GM12892 (cell line): Measurements from ENCODE around the gene HSPA2.
"Not testable (repeated sequence)": the region's sequence is repeated elsewhere in the genome, so short reads cannot be mapped to it uniquely, and the experiment has no call there.

Experiments
- DNase-seq: peaks from one replicate; pipeline ENCODE4 v3.0.0; 2011; ENCODE audit not compliant: insufficient read length
- FAIRE-seq: peaks from 2 replicates; lab custom pipeline; 2011; peaks lifted over from hg19 to GRCh38; lab: Jason Lieb, UNC
- POLR2A ChIP-seq: IDR thresholded peaks from 2 replicates; pipeline ENCODE4 v1.6.1; 2011; ENCODE audit warnings: low read depth, low read length, control low read depth
- POLR2AphosphoS5 ChIP-seq: IDR thresholded peaks from 2 replicates; pipeline ENCODE4 v1.6.1; 2011; ENCODE audit warnings: low read depth, low read length, control low read depth
- TAF1 ChIP-seq: IDR thresholded peaks from 2 replicates; pipeline ENCODE4 v1.6.1; 2011; ENCODE audit warnings: low read depth, mild to moderate bottlenecking, control low read depth, low read length, borderline replicate concordance

Gene HSPA2

DNA sequence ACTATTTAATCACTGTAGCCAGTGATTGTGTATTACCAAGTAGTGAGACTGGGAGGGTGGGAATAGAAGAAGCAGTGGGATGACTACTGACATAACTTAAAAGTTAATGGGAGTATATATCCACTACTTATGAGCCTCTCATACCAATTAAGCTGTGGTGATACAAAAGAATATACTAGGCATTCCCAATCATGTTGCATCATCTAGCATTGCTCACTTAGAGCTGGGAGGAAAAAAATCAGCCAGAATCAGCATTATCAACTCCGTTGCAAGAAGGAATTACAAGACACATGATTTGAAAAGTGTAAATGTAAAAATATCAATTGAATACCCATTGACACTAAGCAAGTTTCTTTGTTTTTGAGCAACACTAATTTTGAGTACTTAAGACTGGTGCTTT lies 8.5 kb downstream of the HSPA2 start:
- no peak for TF ChIP-seq TAF1
- no peak for TF ChIP-seq POLR2AphosphoS5
- no peak for TF ChIP-seq POLR2A
- FAIRE-seq = no peak
- DNase-seq = no peak

DNA sequence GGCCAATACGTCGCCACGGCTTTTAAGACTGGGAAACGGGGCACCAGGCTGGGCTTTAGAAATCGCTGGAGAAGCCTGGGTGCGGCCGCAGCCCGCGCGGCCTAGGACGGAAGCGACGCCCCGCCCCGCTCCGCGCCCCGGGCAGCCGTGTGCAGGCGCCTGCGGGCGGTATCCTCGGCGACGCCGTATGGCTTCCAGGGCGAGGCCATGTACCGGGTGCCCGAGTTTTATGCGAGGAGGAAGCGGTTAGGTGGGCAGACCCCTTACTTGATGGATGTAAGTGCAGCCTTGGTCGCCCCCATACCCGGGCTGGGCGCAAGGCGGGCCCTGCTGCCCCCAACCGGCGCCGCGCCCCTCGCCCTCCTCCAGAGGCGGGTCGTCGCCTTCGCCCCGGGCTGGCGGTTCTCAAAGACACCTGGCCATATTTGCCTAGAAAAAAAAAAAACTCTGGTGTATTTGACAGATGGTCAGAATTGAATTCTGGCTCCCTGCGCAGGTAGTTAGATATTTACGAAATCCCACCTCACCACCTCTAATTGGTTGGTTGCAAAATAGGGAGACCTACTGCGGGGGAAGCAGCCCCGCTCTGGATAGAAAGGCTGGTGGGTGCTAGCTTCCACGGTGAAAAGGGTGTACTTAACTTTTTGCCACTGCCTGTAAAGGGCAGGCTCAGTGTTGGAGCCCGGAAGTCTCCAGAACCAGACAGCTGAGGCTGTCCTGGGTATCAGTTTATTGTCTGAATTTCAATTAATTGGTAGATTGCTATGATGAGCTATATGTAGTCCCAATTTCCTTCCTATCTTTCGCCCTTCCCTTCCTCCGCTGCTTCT lies 9.5 kb downstream of the HSPA2 start, which contains the start of gene PPP1R36:
Gene PPP1R36, plus strand, starts transcription at position 171 of the 830 bp plus-strand sequence. Its CDS starts 37 bp downstream, at position 208.
- no peak for FAIRE-seq
- TF ChIP-seq TAF1 (no peak), POLR2AphosphoS5 (no peak), POLR2A (no peak)
- DNase-seq = peak; percentile 44

DNA sequence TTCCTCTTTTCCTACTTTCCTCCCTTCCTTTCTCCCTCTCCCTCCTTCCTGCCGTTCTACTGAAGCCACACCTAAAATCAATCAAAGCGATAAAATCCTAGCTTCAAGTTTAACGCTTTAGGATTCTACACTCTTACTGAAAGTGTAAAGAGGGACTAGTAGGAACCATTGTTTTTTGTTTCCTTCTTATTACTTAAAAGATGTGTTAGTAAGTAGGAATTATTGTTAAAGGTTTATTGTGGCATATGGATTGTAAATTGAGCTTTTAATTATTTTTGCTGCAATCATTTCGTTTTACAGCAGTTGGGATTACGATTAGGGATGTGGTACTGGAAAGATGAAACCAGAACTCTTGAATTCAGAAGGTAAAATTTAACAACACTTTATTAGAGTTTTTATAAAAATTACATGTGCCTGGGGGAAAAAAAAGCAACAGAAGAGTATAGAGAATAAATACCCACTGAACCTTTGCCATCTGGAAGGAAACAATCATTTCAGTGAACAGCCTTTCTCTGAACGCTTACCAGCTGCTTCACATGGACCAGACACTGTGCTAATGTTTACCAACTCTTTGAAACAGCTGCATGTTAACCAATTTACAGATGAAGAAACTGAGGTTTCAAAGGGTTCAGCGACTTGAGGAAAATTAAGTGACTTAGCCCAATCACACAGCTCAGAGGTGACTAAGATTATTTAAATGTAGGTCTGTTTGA lies 10.2 kb downstream of the HSPA2 start:
- FAIRE-seq (no peak), DNase-seq (no peak)

DNA sequence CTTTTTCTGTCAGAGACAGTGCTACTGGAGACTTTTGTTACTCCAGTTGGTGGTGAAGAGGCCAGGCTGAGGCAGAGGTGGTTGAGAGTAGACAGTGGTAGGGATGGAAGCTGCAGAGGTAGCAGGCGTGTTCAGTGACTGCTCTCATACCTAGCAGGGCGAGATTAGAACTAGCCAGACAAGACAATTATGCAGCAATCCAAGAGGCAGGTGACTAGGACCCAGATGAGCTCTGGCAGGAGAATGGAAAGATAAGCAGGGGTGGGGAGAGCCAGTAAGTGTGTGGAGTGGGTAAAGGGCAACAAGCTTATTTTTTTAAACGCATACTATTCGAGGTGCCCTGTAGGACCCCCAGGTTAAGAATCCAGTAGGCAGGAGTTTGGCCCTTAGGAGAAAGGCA lies 14.0 kb downstream of the HSPA2 start:
- FAIRE-seq (no peak), DNase-seq (no peak)
- TF ChIP-seq POLR2A = no peak
- no peak for TF ChIP-seq TAF1
- TF ChIP-seq POLR2AphosphoS5 = no peak

More for the DNA sequence above, 10.2 kb downstream of the HSPA2 start:
- TF ChIP-seq TAF1 (no peak), POLR2AphosphoS5 (no peak), POLR2A (no peak)

DNA sequence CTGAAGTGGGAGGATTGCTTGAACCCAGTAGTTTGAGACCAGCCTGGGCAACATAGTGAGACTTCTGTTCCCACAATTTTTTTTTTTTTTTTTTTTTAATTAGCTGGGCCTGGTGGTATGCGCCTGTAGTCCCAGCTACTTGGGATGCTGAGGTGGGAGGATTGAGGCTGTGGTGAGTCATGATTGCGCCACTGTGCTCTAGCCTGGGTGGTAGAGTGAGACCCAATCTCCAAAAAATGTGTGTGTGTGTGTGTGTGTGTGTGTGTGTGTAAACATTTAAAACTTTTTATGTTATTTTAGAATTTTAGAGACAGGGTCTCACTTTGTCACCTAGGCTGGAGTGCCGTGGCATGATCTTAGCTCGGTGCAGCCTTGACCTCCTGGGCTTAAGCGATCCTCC lies 16.0 kb downstream of the HSPA2 start:
- DNase-seq (no peak), FAIRE-seq (no peak)
- TF ChIP-seq POLR2AphosphoS5 (no peak), TAF1 (no peak), POLR2A (no peak)

DNA sequence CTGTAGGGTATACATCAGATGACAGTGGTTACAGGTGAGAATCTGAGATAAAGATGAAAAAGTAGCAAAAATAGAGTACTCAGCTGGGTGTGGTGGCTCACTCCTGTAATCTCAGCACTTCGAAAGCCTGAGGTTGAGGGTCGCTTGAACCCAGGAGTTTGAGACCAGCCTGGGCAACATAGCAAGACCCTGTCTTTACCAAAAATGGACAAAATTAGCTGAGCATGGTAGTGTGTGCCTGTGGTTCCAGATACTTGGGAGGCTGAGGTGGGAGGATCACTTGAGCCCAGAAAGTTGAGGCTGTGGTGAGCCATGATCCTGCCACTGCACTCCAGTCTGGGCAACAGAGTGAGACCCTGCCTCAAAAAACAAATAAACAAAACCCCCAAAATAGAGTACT lies 17.7 kb downstream of the HSPA2 start:
- FAIRE-seq, DNase-seq: not testable (repeated sequence)

DNA sequence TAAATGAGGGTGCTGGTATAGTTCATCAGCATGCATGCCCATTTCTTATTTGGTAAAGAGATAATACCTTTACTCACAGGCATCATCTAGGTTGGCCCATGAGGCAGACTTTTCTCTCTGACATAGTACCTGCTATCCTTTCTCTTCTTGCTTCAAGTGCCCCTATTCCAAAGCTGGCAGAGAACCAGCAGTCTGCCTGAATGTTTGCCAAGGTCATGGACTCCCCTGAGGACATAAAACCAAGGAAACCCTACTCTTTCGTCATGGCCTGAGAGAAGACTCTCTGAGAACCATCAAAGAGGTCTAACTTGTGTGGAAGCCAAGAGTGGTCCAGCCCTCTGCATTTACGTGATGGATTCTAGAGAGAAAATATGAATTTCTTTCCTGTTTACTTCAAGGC lies 21.1 kb downstream of the HSPA2 start:
- no peak for TF ChIP-seq TAF1
- no peak for TF ChIP-seq POLR2AphosphoS5
- TF ChIP-seq POLR2A = no peak
- no peak for DNase-seq
- no peak for FAIRE-seq

DNA sequence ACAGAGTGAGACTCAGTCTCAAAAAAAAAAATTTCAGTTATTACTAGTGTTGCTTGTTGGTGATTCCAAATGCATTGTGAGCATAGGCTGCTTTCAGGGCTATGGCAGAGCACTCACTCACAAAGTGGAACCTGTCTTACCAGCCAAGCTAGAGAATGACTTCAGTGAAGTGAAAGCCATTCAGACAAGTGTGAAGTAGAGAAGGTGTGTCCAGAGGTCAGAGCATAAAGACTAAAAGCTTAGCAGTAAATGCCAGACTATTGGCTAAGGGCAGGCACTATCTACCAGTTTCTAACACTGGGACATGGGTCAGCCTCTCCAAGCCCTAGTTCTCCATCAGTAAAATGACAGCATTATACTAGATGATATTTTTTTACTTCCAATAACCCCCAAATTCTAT lies 21.9 kb downstream of the HSPA2 start:
- no peak for DNase-seq
- TF ChIP-seq POLR2AphosphoS5 (no peak), POLR2A (no peak), TAF1 (no peak)
- FAIRE-seq = no peak

DNA sequence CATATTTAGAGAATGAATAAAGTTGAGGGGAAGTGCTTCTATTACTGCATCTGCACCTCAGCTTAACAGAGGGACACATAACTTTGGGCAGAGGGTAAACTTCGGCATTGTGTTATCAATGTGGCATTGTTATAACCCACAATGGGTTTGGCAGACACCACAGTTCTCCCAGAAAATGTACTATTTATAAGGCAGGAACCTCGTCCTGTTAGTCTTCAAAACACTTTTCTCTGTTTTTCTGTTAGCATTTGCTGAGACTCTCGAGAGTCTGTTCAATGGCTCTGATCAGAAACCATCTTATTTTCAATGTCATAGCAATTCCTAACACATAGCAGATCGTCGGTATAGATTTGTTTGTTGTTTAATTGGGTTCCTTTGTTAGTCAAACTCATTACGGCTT lies 23.2 kb downstream of the HSPA2 start:
- no peak for TF ChIP-seq POLR2AphosphoS5
- no peak for TF ChIP-seq POLR2A
- TF ChIP-seq TAF1 = no peak
- FAIRE-seq (no peak), DNase-seq (no peak)

DNA sequence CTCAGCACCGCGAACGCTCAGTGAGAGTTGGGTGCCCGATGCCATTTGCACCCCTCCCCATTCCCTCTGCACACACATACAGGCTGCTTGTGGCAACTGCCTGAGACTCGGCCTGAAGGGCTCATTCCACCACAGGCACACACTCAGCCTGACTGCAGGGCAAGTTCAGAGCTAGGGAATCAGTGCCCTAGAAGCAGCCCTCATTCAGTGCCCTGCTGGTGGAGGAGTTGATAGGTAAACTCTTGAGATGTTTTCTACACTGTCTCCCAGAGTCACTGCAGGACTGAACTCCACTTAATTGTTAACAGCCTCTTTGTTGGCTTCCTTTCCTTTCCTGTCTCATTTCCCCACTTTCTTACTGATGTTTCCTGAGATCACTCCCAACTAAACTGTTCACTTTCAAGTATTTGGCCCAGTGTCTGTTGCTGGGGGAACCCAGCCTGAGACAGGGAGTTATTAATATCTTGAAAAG lies 26.1 kb downstream of the HSPA2 start:
- FAIRE-seq = no peak
- TF ChIP-seq TAF1 (no peak), POLR2A (no peak), POLR2AphosphoS5 (no peak)
- no peak for DNase-seq

DNA sequence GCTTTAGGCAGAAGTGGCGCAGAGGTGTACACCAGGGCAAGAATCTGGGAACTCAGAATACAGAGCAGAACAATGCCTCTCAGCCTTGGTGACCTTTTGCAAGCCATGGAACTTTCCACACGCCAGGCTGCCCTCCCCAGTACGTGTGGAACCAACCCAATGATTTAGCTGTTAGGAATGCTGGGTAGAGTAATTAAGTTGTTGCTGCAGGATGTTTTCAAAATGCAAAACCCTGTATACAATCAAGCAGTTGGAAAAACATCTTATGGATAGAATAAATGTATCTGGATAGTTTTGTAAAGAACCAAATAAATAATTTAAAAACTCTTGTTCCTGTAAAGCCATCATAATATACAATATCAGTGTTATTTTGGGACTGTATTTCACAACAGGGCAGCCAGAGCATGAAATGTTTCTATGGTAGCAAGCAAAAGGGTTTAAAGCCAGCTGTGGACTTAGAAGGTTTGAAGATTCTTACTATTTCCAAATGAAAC lies 28.6 kb downstream of the HSPA2 start:
- FAIRE-seq (no peak), DNase-seq (no peak)
- no peak for TF ChIP-seq POLR2A
- TF ChIP-seq POLR2AphosphoS5 = no peak

DNA sequence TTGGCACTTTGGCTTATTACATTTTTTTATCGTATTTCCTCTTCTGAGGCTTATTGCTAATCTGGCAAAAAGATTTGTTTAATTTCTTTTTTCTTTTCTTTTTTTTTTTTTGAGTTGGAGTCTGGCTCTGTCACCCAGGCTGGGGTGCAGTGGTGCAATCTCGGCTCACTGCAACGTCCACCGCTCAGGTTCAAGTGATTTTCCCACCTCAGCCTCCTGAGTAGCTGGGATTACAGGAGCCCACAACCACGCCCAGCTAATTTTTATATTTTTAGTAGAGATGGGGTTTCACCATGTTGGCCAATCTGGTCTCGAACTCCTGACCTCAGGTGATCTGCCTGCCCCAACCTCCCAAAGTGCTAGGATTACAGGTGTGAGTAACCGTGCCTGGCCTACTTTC lies 29.1 kb downstream of the HSPA2 start:
- FAIRE-seq = not testable (repeated sequence)

More for the DNA sequence above, 29.1 kb downstream of the HSPA2 start:
- not testable (repeated sequence) for DNase-seq
